Neural cell (in vitro differentiated cells): ENCODE measurements around the gene KYNU.

Experiments
- CTCF ChIP-seq: fragments of 450-650 bp; IDR thresholded peaks from 2 replicates; pipeline ENCODE4 v1.5.1; 2014; ENCODE audit warnings: antibody characterized with exemption, mild to moderate bottlenecking, moderate library complexity; ENCODE audit not compliant: poor library complexity, severe bottlenecking
- EZH2 ChIP-seq: fragments of 200-600, 300-800 bp; shearing (Covaris generic), sonication (generic); IDR thresholded peaks from 2 replicates; pipeline ENCODE4 v1.6.1; 2014; ENCODE audit warnings: antibody characterized with exemption, low read length, borderline replicate concordance, mild to moderate bottlenecking; ENCODE audit not compliant: insufficient read depth, poor library complexity, severe bottlenecking
- RAD21 ChIP-seq: fragments of 450-650 bp; conservative IDR thresholded peaks from 2 replicates; pipeline ENCODE4 v1.6.1; 2014; ENCODE audit warnings: antibody characterized with exemption, mild to moderate bottlenecking, moderate library complexity
- REST ChIP-seq: IDR thresholded peaks from 2 replicates; pipeline ENCODE4 v1.6.1; 2012; ENCODE audit warnings: borderline replicate concordance

GRCh38 chr2:142834021-142834420 lies 43.4 kb upstream of the KYNU start:
- TF ChIP-seq REST = no peak
- TF ChIP-seq CTCF = no peak
- no peak for TF ChIP-seq EZH2
- TF ChIP-seq RAD21 = no peak
